Loucy (cell line): ENCODE results near the gene RPL5.

ENCODE experiments used
- H2AFZ ChIP-seq: fragments of 200-600 bp; sonication (generic); 2 replicates; pipeline ENCODE4 v1.6.0; 2016; ENCODE audit warnings: antibody characterized with exemption, mild to moderate bottlenecking, low read length, moderate library complexity
- H3F3A ChIP-seq: fragments of 200-600 bp; 2 replicates; pipeline ENCODE4 v1.6.0; 2016; ENCODE audit warnings: antibody characterized with exemption, low read depth, mild to moderate bottlenecking
- H3K27me3 ChIP-seq: fragments of 200-600 bp; sonication (generic); 2 replicates; pipeline ENCODE4 v1.6.1; 2014; ENCODE audit warnings: low read length, mild to moderate bottlenecking; ENCODE audit not compliant: insufficient read depth, poor library complexity, severe bottlenecking
- H3K36me3 ChIP-seq: fragments of 200-600 bp; sonication (generic); 2 replicates; pipeline ENCODE4 v1.6.1; 2016; ENCODE audit warnings: low read length; ENCODE audit not compliant: insufficient read depth
- H3K4me1 ChIP-seq: fragments of 200-600 bp; sonication (generic); 2 replicates; pipeline ENCODE4 v1.5.1; 2014; ENCODE audit warnings: low read length, mild to moderate bottlenecking; ENCODE audit not compliant: insufficient read depth, poor library complexity, severe bottlenecking
- H3K4me2 ChIP-seq: fragments of 200-600 bp; sonication (generic); 2 replicates; pipeline ENCODE4 v1.6.0; 2014; ENCODE audit warnings: antibody characterized with exemption, low read length, low read depth, mild to moderate bottlenecking; ENCODE audit not compliant: poor library complexity, severe bottlenecking
- H3K4me3 ChIP-seq: fragments of 200-600 bp; sonication (generic); 2 replicates; pipeline ENCODE4 v1.5.1; 2014; ENCODE audit warnings: low read length, mild to moderate bottlenecking, mixed read lengths; ENCODE audit not compliant: poor library complexity, severe bottlenecking
- H3K79me2 ChIP-seq: fragments of 200-600 bp; sonication (generic); 2 replicates; pipeline ENCODE4 v1.6.1; 2014; ENCODE audit warnings: low read length; ENCODE audit not compliant: insufficient read depth
- H3K9ac ChIP-seq: fragments of 200-600 bp; sonication (generic); 2 replicates; pipeline ENCODE4 v1.6.0; 2014; ENCODE audit warnings: mild to moderate bottlenecking, low read depth, low read length, moderate library complexity; ENCODE audit not compliant: poor library complexity, severe bottlenecking
- H3K9me2 ChIP-seq: fragments of 200-600 bp; sonication (generic); replicated peaks from 2 replicates; pipeline ENCODE4 v1.6.1; 2016; ENCODE audit warnings: low read depth, low read length, mixed read lengths
- H3K9me3 ChIP-seq: fragments of 200-600 bp; sonication (generic); 2 replicates; pipeline ENCODE4 v1.6.1; 2014; ENCODE audit warnings: mild to moderate bottlenecking, antibody characterized with exemption, low read length, low read depth; ENCODE audit not compliant: insufficient read depth
- H4K20me1 ChIP-seq: fragments of 200-600 bp; sonication (generic); 2 replicates; pipeline ENCODE4 v1.6.0; 2014; ENCODE audit warnings: antibody characterized with exemption, low read length, mild to moderate bottlenecking; ENCODE audit not compliant: insufficient read depth, poor library complexity, severe bottlenecking
- CTCF ChIP-seq: fragments of 200-600 bp; sonication (generic); conservative IDR thresholded peaks from 2 replicates; pipeline ENCODE4 v1.5.1; 2014; ENCODE audit warnings: mild to moderate bottlenecking, antibody characterized with exemption, low read length
- EZH2phosphoT487 ChIP-seq: fragments of 200-600 bp; IDR thresholded peaks from 2 replicates; pipeline ENCODE4 v1.6.1; 2018; ENCODE audit warnings: antibody characterized with exemption, mild to moderate bottlenecking, moderate library complexity, borderline replicate concordance

The RPL5 gene

GRCh38 chr1:92790867-92791266 lies 41.0 kb upstream of the RPL5 start:
- H3K4me3 ChIP-seq, result no peak overlapping the region
- no peak overlapping the region for H3K9ac ChIP-seq
- H3K79me2 ChIP-seq, result no peaks in the 10 kb centered on the region
- no peaks in the 10 kb centered on the region for H3K9me2 ChIP-seq
- no peak for TF ChIP-seq EZH2phosphoT487
- no peak for TF ChIP-seq CTCF
- no peak overlapping the region for H3K4me2 ChIP-seq
- no peaks in the 10 kb centered on the region for H3K4me1 ChIP-seq
- H3K36me3 ChIP-seq, result no peaks in the 10 kb centered on the region
- no peaks in the 10 kb centered on the region for H3K9me3 ChIP-seq
- peaks cover 39% of the 10 kb centered on the region for H3K27me3 ChIP-seq
- no peaks in the 10 kb centered on the region for H4K20me1 ChIP-seq
- H3F3A ChIP-seq, result no peaks in the 10 kb centered on the region
- H2AFZ ChIP-seq, result no peak overlapping the region

GRCh38 chr1:92791487-92792066 lies 40.3 kb upstream of the RPL5 start:
- Histone ChIP-seq H2AFZ (no peak overlapping the region), H3K79me2 (no peaks in the 10 kb centered on the region), H3K27me3 (peaks cover 33% of the 10 kb centered on the region), H3K9me3 (no peaks in the 10 kb centered on the region), H3F3A (no peaks in the 10 kb centered on the region), H3K9ac (no peak overlapping the region), H3K4me1 (no peaks in the 10 kb centered on the region), H3K4me3 (no peak overlapping the region), H3K9me2 (no peaks in the 10 kb centered on the region), H4K20me1 (no peaks in the 10 kb centered on the region), H3K4me2 (no peak overlapping the region), H3K36me3 (no peaks in the 10 kb centered on the region)
- TF ChIP-seq CTCF, result no peak
- TF ChIP-seq EZH2phosphoT487, result no peak

GRCh38 chr1:92792340-92792782 lies 39.5 kb upstream of the RPL5 start:
- Histone ChIP-seq H3F3A (no peaks in the 10 kb centered on the region), H3K36me3 (no peaks in the 10 kb centered on the region), H3K9me3 (no peaks in the 10 kb centered on the region), H3K4me1 (no peaks in the 10 kb centered on the region), H2AFZ (no peak overlapping the region), H3K4me2 (no peak overlapping the region), H3K79me2 (no peaks in the 10 kb centered on the region), H3K9me2 (no peaks in the 10 kb centered on the region), H4K20me1 (no peaks in the 10 kb centered on the region), H3K27me3 (peaks cover 25% of the 10 kb centered on the region), H3K4me3 (no peak overlapping the region), H3K9ac (no peak overlapping the region)
- TF ChIP-seq CTCF (no peak), EZH2phosphoT487 (no peak)
